ENCODE results near the gene ABLIM3. TPM values are rescaled to one million over a fixed set of nuclear protein-coding genes. Genes with fewer than 3 reads are reported as not detected.

Gene ABLIM3
- total RNA-seq, 1 experiment from 2014 or later = not detected

- Histone ChIP-seq H3K9me2 (replicated peaks; ENCODE audit: insufficient read depth, low read length) (no peaks in the 10 kb centered on the region), H2AFZ (ENCODE audit: low read length) (no peak overlapping the region), H4K20me1 (ENCODE audit: insufficient read depth, low read depth, low read length) (no peaks in the 10 kb centered on the region), H3K27ac (ENCODE audit: low read length) (no peak overlapping the region), H3K27me3 (ENCODE audit: low read length) (no peaks in the 10 kb centered on the region), H3K79me2 (ENCODE audit: low read length) (no peaks in the 10 kb centered on the region), H3K4me1 (ENCODE audit: low read length) (no peaks in the 10 kb centered on the region), H3K9ac (ENCODE audit: low read length) (no peak overlapping the region), H3K36me3 (ENCODE audit: insufficient read depth, low read length) (no peaks in the 10 kb centered on the region), H3K4me3 (ENCODE audit: low read length) (no peak overlapping the region), H3K4me2 (ENCODE audit: low read depth, low read length, poor library complexity, severe bottlenecking) (no peak overlapping the region), H3K9me3 (ENCODE audit: low read length) (no peaks in the 10 kb centered on the region)
- DNase-seq = no peak
Observed at GRCh38 chr5:149168276-149168906, 27.1 kb downstream of the ABLIM3 start.

- Histone ChIP-seq H3K27ac (ENCODE audit: low read length) (no peak overlapping the region), H3K79me2 (ENCODE audit: low read length) (no peaks in the 10 kb centered on the region), H3K36me3 (ENCODE audit: insufficient read depth, low read length) (no peaks in the 10 kb centered on the region), H3K9me3 (ENCODE audit: low read length) (no peaks in the 10 kb centered on the region), H3K9me2 (replicated peaks; ENCODE audit: insufficient read depth, low read length) (no peaks in the 10 kb centered on the region), H3K9ac (ENCODE audit: low read length) (no peak overlapping the region), H2AFZ (ENCODE audit: low read length) (no peak overlapping the region), H3K4me1 (ENCODE audit: low read length) (no peaks in the 10 kb centered on the region), H3K4me2 (ENCODE audit: low read depth, low read length, poor library complexity, severe bottlenecking) (no peak overlapping the region), H3K4me3 (ENCODE audit: low read length) (no peak overlapping the region), H4K20me1 (ENCODE audit: insufficient read depth, low read depth, low read length) (no peaks in the 10 kb centered on the region), H3K27me3 (ENCODE audit: low read length) (no peaks in the 10 kb centered on the region)
- no peak for DNase-seq
Observed at GRCh38 chr5:149170299-149170698, 29.0 kb downstream of the ABLIM3 start.

DNA sequence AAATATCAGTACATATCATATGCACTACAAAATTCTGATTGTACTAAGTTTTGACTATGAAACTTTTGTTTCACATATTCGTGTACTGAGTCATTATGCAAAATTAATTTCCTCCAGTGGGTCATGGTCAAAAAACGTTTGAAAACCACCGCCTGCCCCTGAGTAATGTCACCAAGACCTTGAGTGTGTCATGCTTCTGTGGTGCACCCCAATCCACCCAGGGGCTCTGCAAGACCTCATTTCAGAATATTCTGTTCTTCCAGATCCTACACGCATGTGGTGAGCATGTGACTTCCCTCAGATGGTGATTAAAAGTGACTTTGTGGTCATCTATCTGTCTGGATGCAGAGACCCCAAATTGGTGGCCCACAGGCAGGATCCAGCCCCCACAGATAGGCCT is 31.0 kb downstream of the ABLIM3 start:
- DNase-seq = no peak
- Histone ChIP-seq H3K27ac (ENCODE audit: low read length) (no peak overlapping the region), H3K4me1 (ENCODE audit: low read length) (no peaks in the 10 kb centered on the region), H2AFZ (ENCODE audit: low read length) (no peak overlapping the region), H3K9me2 (replicated peaks; ENCODE audit: insufficient read depth, low read length) (no peaks in the 10 kb centered on the region), H4K20me1 (ENCODE audit: insufficient read depth, low read depth, low read length) (no peaks in the 10 kb centered on the region), H3K27me3 (ENCODE audit: low read length) (no peaks in the 10 kb centered on the region), H3K4me3 (ENCODE audit: low read length) (no peak overlapping the region), H3K9me3 (ENCODE audit: low read length) (no peaks in the 10 kb centered on the region), H3K4me2 (ENCODE audit: low read depth, low read length, poor library complexity, severe bottlenecking) (no peak overlapping the region), H3K36me3 (ENCODE audit: insufficient read depth, low read length) (no peaks in the 10 kb centered on the region), H3K79me2 (ENCODE audit: low read length) (no peaks in the 10 kb centered on the region), H3K9ac (ENCODE audit: low read length) (no peak overlapping the region)

DNA sequence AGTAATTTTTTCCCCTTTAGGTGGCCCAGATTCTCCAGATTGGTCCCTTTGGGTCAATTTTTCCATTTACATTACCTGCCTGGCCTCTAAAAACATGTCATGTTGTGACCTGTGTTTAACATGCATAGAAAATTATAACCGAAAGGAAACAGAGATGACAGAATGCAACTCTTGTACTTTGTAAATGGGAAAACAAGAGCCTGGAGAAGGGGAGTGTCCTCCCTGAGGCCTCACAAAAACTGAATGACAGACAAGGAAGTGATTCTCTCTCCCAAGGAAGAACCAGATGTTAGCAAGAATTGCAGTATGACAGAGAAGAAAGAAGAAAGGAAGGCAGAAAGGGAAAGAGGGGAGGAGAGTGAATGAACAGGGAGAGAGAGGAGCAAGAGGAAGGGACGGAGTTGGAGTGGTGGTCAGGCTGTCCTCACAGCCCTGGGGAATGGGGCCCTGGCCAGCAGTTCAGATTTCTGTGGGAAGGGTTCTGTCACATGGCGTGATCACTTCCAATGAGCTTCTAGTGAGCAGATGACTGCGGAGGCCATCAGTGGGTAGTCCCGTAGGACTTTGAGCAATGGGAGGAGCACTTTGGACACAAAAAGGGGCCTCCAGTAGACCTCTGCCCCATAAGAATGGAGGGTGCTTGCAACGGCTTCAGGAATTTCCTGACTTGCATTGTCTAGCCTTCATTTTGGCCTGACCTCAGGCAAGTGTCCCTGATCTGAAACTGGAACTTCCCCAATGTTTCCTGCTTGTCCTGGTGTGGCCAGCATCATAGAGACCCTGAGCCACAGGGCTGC is 31.6 kb downstream of the ABLIM3 start:
- no peaks in the 10 kb centered on the region for H3K27me3 ChIP-seq (ENCODE audit: low read length)
- H3K27ac ChIP-seq (ENCODE audit: low read length) = no peak overlapping the region
- H4K20me1 ChIP-seq (ENCODE audit: insufficient read depth, low read depth, low read length) = no peaks in the 10 kb centered on the region
- no peak for DNase-seq
- no peaks in the 10 kb centered on the region for H3K4me1 ChIP-seq (ENCODE audit: low read length)
- no peak overlapping the region for H3K9ac ChIP-seq (ENCODE audit: low read length)
- no peaks in the 10 kb centered on the region for H3K36me3 ChIP-seq (ENCODE audit: insufficient read depth, low read length)
- H3K9me2 ChIP-seq (replicated peaks; ENCODE audit: insufficient read depth, low read length) = no peaks in the 10 kb centered on the region
- no peaks in the 10 kb centered on the region for H3K79me2 ChIP-seq (ENCODE audit: low read length)
- no peak overlapping the region for H2AFZ ChIP-seq (ENCODE audit: low read length)
- H3K4me2 ChIP-seq (ENCODE audit: low read depth, low read length, poor library complexity, severe bottlenecking) = no peak overlapping the region
- no peaks in the 10 kb centered on the region for H3K9me3 ChIP-seq (ENCODE audit: low read length)
- H3K4me3 ChIP-seq (ENCODE audit: low read length) = no peak overlapping the region

GRCh38 chr5:149174847-149175234 is 33.5 kb downstream of the ABLIM3 start:
- Histone ChIP-seq H3K27me3 (ENCODE audit: low read length) (no peaks in the 10 kb centered on the region), H4K20me1 (ENCODE audit: insufficient read depth, low read depth, low read length) (no peaks in the 10 kb centered on the region), H3K27ac (ENCODE audit: low read length) (no peak overlapping the region), H3K9me3 (ENCODE audit: low read length) (no peaks in the 10 kb centered on the region), H3K9ac (ENCODE audit: low read length) (no peak overlapping the region), H3K4me1 (ENCODE audit: low read length) (no peaks in the 10 kb centered on the region), H3K36me3 (ENCODE audit: insufficient read depth, low read length) (no peaks in the 10 kb centered on the region), H2AFZ (ENCODE audit: low read length) (no peak overlapping the region), H3K4me2 (ENCODE audit: low read depth, low read length, poor library complexity, severe bottlenecking) (no peak overlapping the region), H3K9me2 (replicated peaks; ENCODE audit: insufficient read depth, low read length) (no peaks in the 10 kb centered on the region), H3K4me3 (ENCODE audit: low read length) (no peak overlapping the region), H3K79me2 (ENCODE audit: low read length) (no peaks in the 10 kb centered on the region)
- no peak for DNase-seq

DNA sequence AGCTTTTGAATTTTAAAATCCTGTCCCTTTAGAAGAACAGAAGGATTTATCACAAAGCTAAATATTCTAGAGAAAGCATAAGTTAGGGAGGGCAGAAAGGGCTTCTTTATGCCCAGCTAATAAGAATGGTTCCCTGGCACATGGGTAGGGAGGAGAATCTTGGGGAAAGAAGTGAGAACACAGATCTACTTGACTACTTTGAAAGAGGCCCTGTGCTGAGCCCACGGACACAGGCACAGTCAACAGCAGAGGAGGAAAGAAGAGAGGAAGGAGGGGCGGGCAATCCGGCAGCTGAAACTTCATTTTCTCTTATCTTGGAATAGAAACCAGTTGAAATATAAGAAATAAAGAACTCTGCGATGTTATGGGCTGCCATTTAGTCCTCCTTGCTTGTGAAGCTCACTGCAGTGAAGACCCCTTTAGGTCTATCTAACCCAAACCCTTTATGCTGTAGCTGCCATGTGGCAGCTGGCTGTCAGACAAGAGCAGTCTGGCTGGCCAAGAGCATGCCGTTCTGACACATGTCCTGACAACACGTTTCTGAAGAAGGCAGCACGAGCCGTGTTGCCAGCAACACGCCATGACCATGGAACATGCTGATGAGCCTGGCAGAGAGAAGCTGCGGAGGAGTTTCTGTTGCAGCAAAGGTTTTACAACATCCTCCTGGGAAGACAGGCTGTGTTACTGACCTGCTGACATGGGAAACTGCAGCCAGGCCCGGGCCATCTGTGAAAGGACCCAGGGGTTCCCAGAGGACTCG is 34.2 kb downstream of the ABLIM3 start:
- H3K4me1 ChIP-seq (ENCODE audit: low read length) = no peaks in the 10 kb centered on the region
- H3K4me2 ChIP-seq (ENCODE audit: low read depth, low read length, poor library complexity, severe bottlenecking) = no peak overlapping the region
- H4K20me1 ChIP-seq (ENCODE audit: insufficient read depth, low read depth, low read length) = no peaks in the 10 kb centered on the region
- H2AFZ ChIP-seq (ENCODE audit: low read length) = no peak overlapping the region
- no peak overlapping the region for H3K27ac ChIP-seq (ENCODE audit: low read length)
- H3K79me2 ChIP-seq (ENCODE audit: low read length) = no peaks in the 10 kb centered on the region
- DNase-seq = no peak
- no peak overlapping the region for H3K9ac ChIP-seq (ENCODE audit: low read length)
- no peak overlapping the region for H3K4me3 ChIP-seq (ENCODE audit: low read length)
- no peaks in the 10 kb centered on the region for H3K36me3 ChIP-seq (ENCODE audit: insufficient read depth, low read length)
- no peaks in the 10 kb centered on the region for H3K27me3 ChIP-seq (ENCODE audit: low read length)
- H3K9me3 ChIP-seq (ENCODE audit: low read length) = no peaks in the 10 kb centered on the region
- no peaks in the 10 kb centered on the region for H3K9me2 ChIP-seq (replicated peaks; ENCODE audit: insufficient read depth, low read length)

DNA sequence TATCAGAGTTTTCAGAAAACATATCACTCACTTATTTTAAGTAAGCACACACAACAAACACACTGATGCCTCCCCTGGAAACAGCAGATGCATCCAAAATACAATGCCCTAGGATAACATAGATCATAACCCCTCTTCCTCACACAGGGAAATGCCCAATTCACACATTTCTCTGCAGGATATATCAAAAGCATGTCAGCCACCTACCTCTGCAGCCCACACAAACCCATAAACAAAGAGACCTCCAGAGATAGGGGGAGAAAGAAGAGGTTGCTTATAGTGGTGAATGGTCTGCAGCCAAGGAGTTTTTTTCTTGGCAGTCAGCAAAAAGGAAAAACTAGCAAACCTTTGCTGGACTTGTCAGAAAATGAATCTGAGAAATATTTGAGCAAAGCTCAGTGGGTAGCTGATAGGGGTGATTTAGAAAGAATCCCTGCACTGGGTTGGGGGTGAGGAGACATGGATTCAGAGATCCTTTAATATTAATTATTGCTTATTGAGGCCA is 36.1 kb downstream of the ABLIM3 start:
- H2AFZ ChIP-seq (ENCODE audit: low read length) = no peak overlapping the region
- H3K4me2 ChIP-seq (ENCODE audit: low read depth, low read length, poor library complexity, severe bottlenecking) = no peak overlapping the region
- H3K79me2 ChIP-seq (ENCODE audit: low read length) = no peaks in the 10 kb centered on the region
- H3K27ac ChIP-seq (ENCODE audit: low read length) = no peak overlapping the region
- no peak overlapping the region for H3K4me3 ChIP-seq (ENCODE audit: low read length)
- H3K9me2 ChIP-seq (replicated peaks; ENCODE audit: insufficient read depth, low read length) = no peaks in the 10 kb centered on the region
- DNase-seq = no peak
- no peaks in the 10 kb centered on the region for H3K4me1 ChIP-seq (ENCODE audit: low read length)
- no peaks in the 10 kb centered on the region for H3K27me3 ChIP-seq (ENCODE audit: low read length)
- no peak overlapping the region for H3K9ac ChIP-seq (ENCODE audit: low read length)
- no peaks in the 10 kb centered on the region for H4K20me1 ChIP-seq (ENCODE audit: insufficient read depth, low read depth, low read length)
- no peaks in the 10 kb centered on the region for H3K36me3 ChIP-seq (ENCODE audit: insufficient read depth, low read length)
- H3K9me3 ChIP-seq (ENCODE audit: low read length) = no peaks in the 10 kb centered on the region

DNA sequence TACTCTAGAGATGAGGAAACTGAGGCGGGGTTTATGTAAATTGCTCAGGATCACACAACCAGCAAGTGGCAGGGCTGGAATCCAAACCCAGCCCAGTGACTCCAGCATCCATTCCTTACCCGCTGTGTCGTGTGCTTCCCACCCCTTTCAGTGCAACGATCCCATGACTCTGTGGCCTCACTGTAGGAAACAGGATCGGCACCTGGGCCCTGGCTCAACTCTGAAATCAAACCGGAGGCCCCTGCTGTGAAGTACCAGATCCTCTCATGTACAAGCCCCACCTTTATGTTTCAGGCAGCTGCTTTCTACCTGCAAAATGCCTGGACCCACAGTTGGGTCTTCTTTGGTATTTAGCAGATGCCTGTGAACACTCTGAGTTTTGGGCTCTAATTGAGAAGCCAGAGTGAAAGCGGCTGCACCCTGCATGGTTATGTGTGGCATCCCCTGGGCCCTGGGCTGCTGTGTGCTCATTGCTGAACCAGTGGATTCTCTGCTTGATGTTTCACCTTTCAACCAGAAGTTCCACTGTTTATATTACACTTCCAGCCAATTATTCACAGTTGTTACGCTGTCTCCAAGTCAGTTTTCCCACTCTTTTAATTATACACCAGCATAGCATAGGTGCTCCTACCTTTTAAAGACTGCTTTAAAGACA is 36.7 kb downstream of the ABLIM3 start:
- Histone ChIP-seq H3K9me2 (replicated peaks; ENCODE audit: insufficient read depth, low read length) (no peaks in the 10 kb centered on the region), H3K4me3 (ENCODE audit: low read length) (no peak overlapping the region), H3K36me3 (ENCODE audit: insufficient read depth, low read length) (no peaks in the 10 kb centered on the region), H3K9me3 (ENCODE audit: low read length) (no peaks in the 10 kb centered on the region), H3K4me2 (ENCODE audit: low read depth, low read length, poor library complexity, severe bottlenecking) (no peak overlapping the region), H3K9ac (ENCODE audit: low read length) (no peak overlapping the region), H4K20me1 (ENCODE audit: insufficient read depth, low read depth, low read length) (no peaks in the 10 kb centered on the region), H3K4me1 (ENCODE audit: low read length) (no peaks in the 10 kb centered on the region), H3K27me3 (ENCODE audit: low read length) (no peaks in the 10 kb centered on the region), H2AFZ (ENCODE audit: low read length) (no peak overlapping the region), H3K27ac (ENCODE audit: low read length) (no peak overlapping the region), H3K79me2 (ENCODE audit: low read length) (no peaks in the 10 kb centered on the region)
- DNase-seq = no peak
